22Rv1 (cell line): ENCODE results near the gene LCE1F.
A peak's percentile ranks its signal among the peaks of the same experiment; 100 is the strongest.

Experiments used
- H3K27ac ChIP-seq: fragments of 450-650 bp; 2 replicates; pipeline ENCODE4 v1.5.1; 2017
- CTCF ChIP-seq: fragments of 450-650 bp; IDR thresholded peaks from 2 replicates; pipeline ENCODE4 v1.5.1; 2017; ENCODE audit warnings: mild to moderate bottlenecking
- ZFX ChIP-seq: fragments of 450-650 bp; IDR thresholded peaks from 2 replicates; pipeline ENCODE4 v1.6.1; 2017; ENCODE audit warnings: antibody characterized with exemption, borderline replicate concordance

Gene LCE1F

GRCh38 chr1:152776361-152776760, 1.4 kb downstream of the LCE1F start:
- H3K27ac ChIP-seq = no peak overlapping the region
- no peak for TF ChIP-seq ZFX
- TF ChIP-seq CTCF = no peak

GRCh38 chr1:152777510-152778137, 2.7 kb downstream of the LCE1F start:
- no peak for TF ChIP-seq ZFX
- TF ChIP-seq CTCF = peak; percentile 89

DNA sequence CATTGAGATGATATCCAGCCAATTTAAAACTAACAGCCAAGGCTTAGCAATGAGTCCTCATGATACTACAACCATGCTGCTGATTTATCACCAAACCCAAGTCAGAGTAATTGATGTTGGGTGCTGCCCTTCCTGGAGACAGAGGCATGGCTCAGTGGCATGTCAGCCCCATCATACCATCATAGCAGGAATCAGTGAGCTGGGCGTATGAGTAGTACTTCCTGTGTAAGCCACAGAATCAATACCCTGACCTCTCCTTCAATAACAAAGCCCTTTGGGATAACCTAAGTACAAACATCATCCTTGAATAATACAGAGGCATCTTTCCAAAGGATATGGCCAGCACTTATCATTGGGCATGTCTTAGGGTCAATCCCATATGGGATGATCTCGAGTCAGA, 8.2 kb downstream of the LCE1F start:
- no peak for TF ChIP-seq ZFX
- TF ChIP-seq CTCF = no peak
- no peak overlapping the region for H3K27ac ChIP-seq

More at GRCh38 chr1:152777510-152778137, 2.7 kb downstream of the LCE1F start:
- no peak overlapping the region for H3K27ac ChIP-seq

GRCh38 chr1:152786077-152786476, 11.1 kb downstream of the LCE1F start, which contains the start of gene LCE1E:
Gene LCE1E (plus strand): TSS chr1:152786257. CDS start chr1:152787300, 1,043 bp downstream.
- H3K27ac ChIP-seq = no peak within 1 kb of the TSS
- TF ChIP-seq CTCF = no peak
- no peak for TF ChIP-seq ZFX

DNA sequence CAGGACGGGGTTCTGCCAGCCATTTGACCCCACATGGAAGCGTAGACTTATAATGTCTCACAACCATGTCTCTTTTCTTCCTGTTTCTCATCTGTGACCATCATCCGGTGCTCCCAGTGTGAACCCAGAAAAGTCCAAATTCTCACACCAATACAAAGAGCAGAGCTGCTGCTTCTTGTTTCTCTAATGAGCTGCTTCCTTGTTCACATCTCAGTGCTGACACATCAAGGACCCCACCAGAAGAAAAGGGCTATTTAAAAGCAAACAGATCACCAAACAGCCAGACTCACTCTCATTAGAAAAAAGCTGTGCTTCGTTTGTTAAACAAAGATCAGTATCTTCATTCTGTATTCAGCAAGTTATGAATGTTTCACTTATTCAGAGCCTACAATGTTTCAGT, 20.7 kb downstream of the LCE1F start:
- no peak overlapping the region for H3K27ac ChIP-seq

GRCh38 chr1:152796421-152796820, 21.5 kb downstream of the LCE1F start, which contains the start of gene LCE1D:
Gene LCE1D (plus strand): TSS chr1:152796721. CDS start chr1:152797795, 1,074 bp downstream.
- no peak for TF ChIP-seq ZFX
- TF ChIP-seq CTCF = no peak
- H3K27ac ChIP-seq = no peak within 1 kb of the TSS

More for the DNA sequence above, 20.7 kb downstream of the LCE1F start:
- TF ChIP-seq CTCF (no peak), ZFX (no peak)

DNA sequence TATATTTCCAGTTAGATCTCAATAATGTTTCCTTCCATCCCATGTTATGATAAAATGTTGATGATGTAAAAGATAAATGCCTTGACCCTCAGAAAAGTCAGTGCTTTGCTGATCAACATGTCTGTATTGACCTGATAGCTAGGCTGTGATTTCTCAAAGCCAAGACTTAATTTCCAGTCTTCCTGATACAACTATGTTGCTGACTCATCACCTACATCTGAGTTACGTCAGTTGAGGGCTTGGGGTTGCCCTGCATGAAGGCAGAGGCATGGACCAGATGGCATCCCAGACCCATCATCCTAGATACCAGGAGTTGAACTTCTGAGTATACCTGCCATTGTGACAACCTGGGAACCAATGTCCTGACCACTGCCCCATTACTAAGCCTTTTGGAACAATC, 26.4 kb downstream of the LCE1F start:
- H3K27ac ChIP-seq = no peak overlapping the region
- TF ChIP-seq ZFX (no peak), CTCF (no peak)
